GM12891 (cell line): Measurements from ENCODE around the gene RCAN3.

Experiments
- PAX5 ChIP-seq: IDR thresholded peaks from 2 replicates; pipeline ENCODE4 v1.6.1; 2011; ENCODE audit warnings: low read length, moderate library complexity, mild to moderate bottlenecking; ENCODE audit not compliant: insufficient read depth, severe bottlenecking
- POLR2A ChIP-seq: IDR thresholded peaks from 2 replicates; pipeline ENCODE4 v1.6.1; 2011; ENCODE audit warnings: low read depth, low read length, control low read depth
- POLR2AphosphoS5 ChIP-seq: IDR thresholded peaks from 2 replicates; pipeline ENCODE4 v1.6.1; 2011; ENCODE audit warnings: low read depth, low read length, control low read depth
- SPI1 ChIP-seq: IDR thresholded peaks from 2 replicates; pipeline ENCODE4 v1.6.1; 2011; ENCODE audit warnings: low read depth, low read length, control low read depth
- TAF1 ChIP-seq: IDR thresholded peaks from 2 replicates; pipeline ENCODE4 v1.6.1; 2011; ENCODE audit warnings: low read depth, low read length, control low read depth

DNA sequence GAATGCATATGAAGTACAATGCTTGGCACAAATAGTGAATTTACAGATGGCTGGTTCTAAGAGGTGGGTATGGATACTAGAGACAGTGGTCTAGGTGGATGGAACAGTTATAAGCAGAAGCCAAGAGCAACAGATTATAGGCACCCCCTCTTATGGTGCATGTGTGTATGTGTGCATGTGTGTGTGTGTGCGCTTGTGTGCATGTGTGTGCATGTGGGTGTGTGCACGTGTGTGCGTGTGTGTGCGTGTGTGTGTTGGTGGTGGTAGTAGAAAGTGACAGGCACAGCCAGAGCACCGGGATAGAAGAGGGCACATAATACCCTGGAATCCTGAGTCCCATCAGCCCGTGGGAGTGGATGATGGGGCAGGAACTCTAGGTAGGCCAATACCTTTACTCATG, 54.6 kb downstream of the RCAN3 start:
- TF ChIP-seq POLR2A (no peak), POLR2AphosphoS5 (no peak), TAF1 (no peak), PAX5 (no peak), SPI1 (no peak)
